Neural cell (in vitro differentiated cells): Measurements from ENCODE around the gene BRF1. TPM values are rescaled to one million over a fixed set of nuclear protein-coding genes. Genes with fewer than 3 reads are reported as not detected.

Source experiments
- H2AFZ ChIP-seq: fragments of 200-600, 300-800 bp; sonication (generic), shearing (Covaris generic); 2 replicates; pipeline ENCODE4 v1.6.0; 2014; ENCODE audit warnings: low read depth, mild to moderate bottlenecking, antibody characterized with exemption, low read length, moderate library complexity
- H3F3A ChIP-seq: fragments of 200-600 bp; shearing (Covaris generic); 2 replicates; pipeline ENCODE4 v1.6.1; 2016; ENCODE audit warnings: mild to moderate bottlenecking, moderate library complexity, mixed read lengths, antibody characterized with exemption, low read length; ENCODE audit not compliant: insufficient read depth, poor library complexity, severe bottlenecking
- H3K27ac ChIP-seq: fragments of 200-600, 300-800 bp; sonication (generic), shearing (Covaris generic); 2 replicates; pipeline ENCODE4 v1.5.1; 2014; ENCODE audit warnings: mild to moderate bottlenecking, low read length, moderate library complexity
- H3K27me3 ChIP-seq: fragments of 300-800, 200-600 bp; sonication (generic), shearing (Covaris generic); 2 replicates; pipeline ENCODE4 v1.6.0; 2014; ENCODE audit warnings: mild to moderate bottlenecking, low read depth, low read length, moderate library complexity; ENCODE audit not compliant: insufficient read depth
- H3K36me3 ChIP-seq: fragments of 300-800, 200-600 bp; sonication (generic), shearing (Covaris generic); 2 replicates; pipeline ENCODE4 v1.5.1; 2014; ENCODE audit warnings: mild to moderate bottlenecking, antibody characterized with exemption, low read length, moderate library complexity; ENCODE audit not compliant: insufficient read depth
- H3K4me2 ChIP-seq: fragments of 300-800, 200-600 bp; sonication (generic), shearing (Covaris generic); 2 replicates; pipeline ENCODE4 v1.6.0; 2014; ENCODE audit warnings: mild to moderate bottlenecking, low read length
- H3K4me3 ChIP-seq: fragments of 300-800, 200-600 bp; sonication (generic), shearing (Covaris generic); 2 replicates; pipeline ENCODE4 v1.5.1; 2014; ENCODE audit warnings: mild to moderate bottlenecking, low read length, moderate library complexity
- H3K79me2 ChIP-seq: fragments of 200-600 bp; shearing (Covaris generic); replicated peaks from 2 replicates; pipeline ENCODE4 v1.6.0; 2014; ENCODE audit warnings: mild to moderate bottlenecking, low read length, moderate library complexity; ENCODE audit not compliant: insufficient read depth
- H3K9ac ChIP-seq: fragments of 300-800, 200-600 bp; sonication (generic), shearing (Covaris generic); 2 replicates; pipeline ENCODE4 v1.6.1; 2016; ENCODE audit warnings: mild to moderate bottlenecking, low read length, mixed read lengths
- H3K9me2 ChIP-seq: fragments of 200-600 bp; shearing (Covaris generic); 2 replicates; pipeline ENCODE4 v1.6.1; 2016; ENCODE audit warnings: mild to moderate bottlenecking, low read length, mixed read lengths; ENCODE audit not compliant: insufficient read depth
- H3K9me3 ChIP-seq: fragments of 200-600, 300-800 bp; sonication (generic), shearing (Covaris generic); 2 replicates; pipeline ENCODE4 v1.6.1; 2016; ENCODE audit warnings: mild to moderate bottlenecking, mixed run types, low read length, moderate library complexity, mixed read lengths
- H4K20me1 ChIP-seq: fragments of 200-600 bp; shearing (Covaris generic); 2 replicates; pipeline ENCODE4 v1.6.1; 2016; ENCODE audit warnings: mild to moderate bottlenecking, mixed run types; ENCODE audit not compliant: insufficient read depth
- CTCF ChIP-seq: fragments of 450-650 bp; IDR thresholded peaks from 2 replicates; pipeline ENCODE4 v1.5.1; 2014; ENCODE audit warnings: antibody characterized with exemption, mild to moderate bottlenecking, moderate library complexity; ENCODE audit not compliant: poor library complexity, severe bottlenecking
- EP300 ChIP-seq: fragments of 450-650 bp; conservative IDR thresholded peaks from 2 replicates; pipeline ENCODE4 v1.6.1; 2014; ENCODE audit warnings: antibody characterized with exemption, mild to moderate bottlenecking, moderate library complexity; ENCODE audit not compliant: poor library complexity, severe bottlenecking
- EZH2 ChIP-seq: fragments of 200-600, 300-800 bp; shearing (Covaris generic), sonication (generic); IDR thresholded peaks from 2 replicates; pipeline ENCODE4 v1.6.1; 2014; ENCODE audit warnings: antibody characterized with exemption, low read length, borderline replicate concordance, mild to moderate bottlenecking; ENCODE audit not compliant: insufficient read depth, poor library complexity, severe bottlenecking
- MXI1 ChIP-seq: fragments of 450-650 bp; conservative IDR thresholded peaks from 2 replicates; pipeline ENCODE4 v1.6.1; 2014; ENCODE audit warnings: antibody characterized with exemption, mild to moderate bottlenecking; ENCODE audit not compliant: poor library complexity, severe bottlenecking
- POLR2AphosphoS5 ChIP-seq: IDR thresholded peaks from 2 replicates; pipeline ENCODE4 v1.6.1; 2012
- RAD21 ChIP-seq: fragments of 450-650 bp; conservative IDR thresholded peaks from 2 replicates; pipeline ENCODE4 v1.6.1; 2014; ENCODE audit warnings: antibody characterized with exemption, mild to moderate bottlenecking, moderate library complexity
- REST ChIP-seq: IDR thresholded peaks from 2 replicates; pipeline ENCODE4 v1.6.1; 2012; ENCODE audit warnings: borderline replicate concordance
- SMC3 ChIP-seq: fragments of 450-650 bp; conservative IDR thresholded peaks from 2 replicates; pipeline ENCODE4 v1.6.1; 2014; ENCODE audit warnings: antibody characterized with exemption, mild to moderate bottlenecking, moderate library complexity; ENCODE audit not compliant: poor library complexity
- TAF1 ChIP-seq: IDR thresholded peaks from 2 replicates; pipeline ENCODE4 v1.6.1; 2012; ENCODE audit warnings: low read depth
- polyA plus RNA-seq: library from polyadenylated mRNA; depleted of rRNA; stranded (reverse); fragments of >200 nt; gene quantifications from 2 replicates; pipeline ENCODE4 v1.2.3, GENCODE V29; 2014

The BRF1 gene
- polyA plus RNA-seq, 1 donor from 2014 or later = 69.4 TPM

- H4K20me1 ChIP-seq = no peaks in the 10 kb centered on the region
- no peaks in the 10 kb centered on the region for H3K79me2 ChIP-seq
- no peak overlapping the region for H3K9ac ChIP-seq
- H3K36me3 ChIP-seq = no peaks in the 10 kb centered on the region
- no peaks in the 10 kb centered on the region for H3K9me3 ChIP-seq
- H3K4me2 ChIP-seq = no peak overlapping the region
- no peak overlapping the region for H3K27ac ChIP-seq
- H3K4me3 ChIP-seq = no peak overlapping the region
- H3K9me2 ChIP-seq = no peaks in the 10 kb centered on the region
- H3K27me3 ChIP-seq = no peaks in the 10 kb centered on the region
- TF ChIP-seq EP300 (no peak), CTCF (no peak), SMC3 (no peak), EZH2 (no peak), TAF1 (no peak), REST (no peak), POLR2AphosphoS5 (no peak), MXI1 (no peak), RAD21 (no peak)
- no peak overlapping the region for H2AFZ ChIP-seq
- H3F3A ChIP-seq = no peaks in the 10 kb centered on the region
Observed at GRCh38 chr14:105211086-105211757, 89.6 kb downstream of the BRF1 start.

- no peaks in the 10 kb centered on the region for H3K36me3 ChIP-seq
Observed at GRCh38 chr14:105210266-105211025, 90.4 kb downstream of the BRF1 start.

More at GRCh38 chr14:105210266-105211025, 90.4 kb downstream of the BRF1 start:
- Histone ChIP-seq H3F3A (no peaks in the 10 kb centered on the region), H4K20me1 (no peaks in the 10 kb centered on the region), H3K9me3 (no peaks in the 10 kb centered on the region), H3K79me2 (no peaks in the 10 kb centered on the region), H3K4me2 (no peak overlapping the region), H3K27ac (no peak overlapping the region), H3K4me3 (no peak overlapping the region), H3K9ac (no peak overlapping the region), H2AFZ (no peak overlapping the region), H3K27me3 (no peaks in the 10 kb centered on the region), H3K9me2 (no peaks in the 10 kb centered on the region)
- TF ChIP-seq RAD21 (no peak), EP300 (no peak), EZH2 (no peak), REST (no peak), TAF1 (no peak), SMC3 (no peak), MXI1 (no peak)
